HepG2 (cell line): Measurements from ENCODE around the gene SLC17A9. TPM values are rescaled to one million over a fixed set of nuclear protein-coding genes. Genes with fewer than 3 reads are reported as not detected.

Experiments
- ATAC-seq: fragments of 200-7000 bp; cut with Tn5 transposase; 3 replicates; pipeline ENCODE4 v1.9.1; 2020; ENCODE audit warnings: mild to moderate bottlenecking, moderate library complexity
- BruUV-seq: library from RNA; stranded (reverse); fragments of 400-500 nt; replicated peaks from 2 replicates; lab custom pipeline; 2021; lab: Mats Ljungman, UMichigan
- CTCF ChIA-PET: fragments of 300-600 bp; formaldehyde crosslinking; extraction: SDS; loops from one replicate; lab custom pipeline; 2021; ENCODE audit warnings: low total read pairs, inconsistent platforms, low intra/inter-chr PET ratio; lab: Yijun Ruan, JAX
- POLR2A ChIA-PET: fragments of 350-600 bp; sonication (Branson Sonifier 250); formaldehyde crosslinking; loops from one replicate; lab custom pipeline; 2020; ENCODE audit warnings: antibody characterized with exemption, inconsistent platforms; lab: Yijun Ruan, JAX
- DNase-seq: peaks from one replicate; pipeline ENCODE4 v3.0.0-alpha.2; 2015; ENCODE audit warnings: low spot score
- FAIRE-seq: peaks from 3 replicates; lab custom pipeline; 2011; peaks lifted over from hg19 to GRCh38; lab: Jason Lieb, UNC
- H2AFZ ChIP-seq: one replicate; pipeline ENCODE4 v1.6.1; 2011; ENCODE audit warnings: low read length, inconsistent platforms
- H3K27ac ChIP-seq: fragments of 300-600 bp; 3 replicates; pipeline ENCODE4 v1.8.0; 2011; ENCODE audit warnings: mixed run types, mild to moderate bottlenecking, mixed read lengths, low read length, inconsistent platforms; ENCODE audit not compliant: insufficient read depth; ENCODE audit errors: extremely low read length
- H3K27me3 ChIP-seq, 2 experiments: fragments of 200-600 bp in 1 of 2; 2 replicates in 1 of 2; 3 replicates in 1 of 2; pipeline versions ENCODE4 v1.6.0 to v1.8.0; 2011; ENCODE audit warnings: low read length in 2 of 2, mild to moderate bottlenecking in 2 of 2, moderate library complexity in 2 of 2, inconsistent platforms in 1 of 2; ENCODE audit not compliant: insufficient read depth in 2 of 2, control insufficient read depth in 1 of 2
- H3K36me3 ChIP-seq, 2 experiments: fragments of 200-600 bp in 1 of 2; replicated peaks in 1 of 2; 2 replicates in 1 of 2; 3 replicates in 1 of 2; pipeline versions ENCODE4 v1.5.1 to v1.8.0; 2011; ENCODE audit warnings: low read length in 2 of 2, inconsistent platforms in 1 of 2; ENCODE audit not compliant: insufficient read depth in 2 of 2, control insufficient read depth in 1 of 2
- H3K4me1 ChIP-seq: 2 replicates; pipeline ENCODE4 v1.5.1; 2012; ENCODE audit warnings: low read length, inconsistent platforms; ENCODE audit not compliant: insufficient read depth
- H3K4me2 ChIP-seq: 2 replicates; pipeline ENCODE4 v1.6.0; 2011; ENCODE audit warnings: low read depth, low read length, inconsistent platforms
- H3K4me3 ChIP-seq, 3 experiments: fragments of 200-600 bp in 1 of 3; sonication (generic), shearing (Covaris generic) in 1 of 3; replicated peaks in 1 of 3; 2 replicates each; pipeline ENCODE4 v1.5.1; 2011 to 2016; ENCODE audit warnings: low read length in 3 of 3, inconsistent platforms in 2 of 3, low read depth in 2 of 3, mild to moderate bottlenecking in 2 of 3, control low read depth in 1 of 3, mixed read lengths in 1 of 3; ENCODE audit not compliant: insufficient read depth in 1 of 3
- H3K79me2 ChIP-seq: one replicate; pipeline ENCODE4 v1.6.1; 2011; ENCODE audit warnings: low read length, inconsistent platforms; ENCODE audit not compliant: insufficient read depth
- H3K9ac ChIP-seq: 2 replicates; pipeline ENCODE4 v1.6.0; 2011; ENCODE audit warnings: mild to moderate bottlenecking, low read depth, low read length, inconsistent platforms; ENCODE audit not compliant: insufficient read depth
- H3K9me3 ChIP-seq: 2 replicates; pipeline ENCODE4 v1.5.1; 2012; ENCODE audit warnings: mild to moderate bottlenecking, low read length
- H4K20me1 ChIP-seq: 2 replicates; pipeline ENCODE4 v1.6.0; 2011; ENCODE audit warnings: inconsistent platforms, mild to moderate bottlenecking, low read length, moderate library complexity; ENCODE audit not compliant: insufficient read depth
- CENPX ChIP-seq: sonication (generic); formaldehyde crosslinking; IDR thresholded peaks from 2 replicates; pipeline ENCODE4 v1.9.0; 2021; ENCODE audit warnings: mild to moderate bottlenecking, missing genetic modification reagents, moderate library complexity
- EED ChIP-seq: sonication (generic); formaldehyde crosslinking; IDR thresholded peaks from 2 replicates; pipeline ENCODE4 v1.5.0; 2020; ENCODE audit warnings: mild to moderate bottlenecking, missing genetic modification reagents
- ETS1 ChIP-seq: sonication (generic); formaldehyde crosslinking; IDR thresholded peaks from 2 replicates; pipeline ENCODE4 v1.4.0; 2020; ENCODE audit warnings: missing genetic modification reagents
- GATA4 ChIP-seq: sonication (generic); IDR thresholded peaks from 2 replicates; pipeline ENCODE4 v1.6.1; 2016; ENCODE audit warnings: antibody characterized with exemption, low read depth, borderline replicate concordance
- GZF1 ChIP-seq: sonication (generic); formaldehyde crosslinking; IDR thresholded peaks from 2 replicates; pipeline ENCODE4 v1.5.1; 2020; ENCODE audit warnings: mild to moderate bottlenecking, missing genetic modification reagents
- HDAC1 ChIP-seq: sonication (generic); formaldehyde crosslinking; IDR thresholded peaks from 2 replicates; pipeline ENCODE4 v1.5.1; 2020; ENCODE audit warnings: mild to moderate bottlenecking, missing genetic modification reagents
- KDM6A ChIP-seq: IDR thresholded peaks from 2 replicates; pipeline ENCODE4 v1.6.1; 2016; ENCODE audit warnings: low read depth
- PHB2 ChIP-seq: fragments of 450-650 bp; IDR thresholded peaks from 2 replicates; pipeline ENCODE4 v1.6.1; 2018; ENCODE audit not compliant: partially characterized antibody
- POLR2G ChIP-seq: fragments of 200-400 bp; formaldehyde crosslinking; IDR thresholded peaks from 2 replicates; pipeline ENCODE4 v1.6.1; 2018; ENCODE audit warnings: mild to moderate bottlenecking, low read depth, low read length, moderate library complexity
- RBM39 ChIP-seq: fragments of 200-400 bp; formaldehyde crosslinking; IDR thresholded peaks from one replicate; pipeline ENCODE4 v1.6.1; 2018; ENCODE audit warnings: antibody characterized with exemption, mild to moderate bottlenecking, low read depth, low read length; ENCODE audit not compliant: poor library complexity, severe bottlenecking
- ZBTB37 ChIP-seq: sonication (generic); formaldehyde crosslinking; IDR thresholded peaks from 2 replicates; pipeline ENCODE4 v1.4.0; 2020; ENCODE audit warnings: mild to moderate bottlenecking, missing genetic modification reagents
- ZBTB8A ChIP-seq: sonication (generic); formaldehyde crosslinking; IDR thresholded peaks from 2 replicates; pipeline ENCODE4 v1.4.0; 2020; ENCODE audit warnings: mild to moderate bottlenecking, low read depth, missing genetic modification reagents, borderline replicate concordance
- ZMYM4 ChIP-seq: sonication (generic); formaldehyde crosslinking; IDR thresholded peaks from 2 replicates; pipeline ENCODE4 v1.8.1; 2023; ENCODE audit warnings: mild to moderate bottlenecking, missing genetic modification reagents
- ZNF205 ChIP-seq: IDR thresholded peaks from 2 replicates; pipeline ENCODE4 v1.6.1; 2018; ENCODE audit warnings: missing biosample characterization, missing genetic modification reagents
- ZNF563 ChIP-seq: sonication (generic); formaldehyde crosslinking; IDR thresholded peaks from 2 replicates; pipeline ENCODE4 v1.8.0; 2022; ENCODE audit warnings: mild to moderate bottlenecking, moderate library complexity, missing genetic modification reagents
- ZNF773 ChIP-seq: sonication (generic); formaldehyde crosslinking; IDR thresholded peaks from 2 replicates; pipeline ENCODE4 v1.4.0; 2020; ENCODE audit warnings: missing genetic modification reagents, borderline replicate concordance
- WGBS: methylation state at CpG from one replicate; pipeline ENCODE4 v1.1.6; 2017; ENCODE audit warnings: low lambda C conversion rate; 5-methylcytosine and 5-hydroxymethylcytosine counted together
- in situ Hi-C: cut with HindIII; loops from 2 replicates; pipeline ENCODE4 v1.10.0; 2017; ENCODE audit warnings: low pct_unique_long_range_greater_than_20kb; ENCODE audit not compliant: extremely low pct_ligation_motif_present
- intact Hi-C: fragments of 100-400 bp; cut with micrococcal nuclease; formaldehyde crosslinking; loops from one replicate; pipeline ENCODE4 v1.10.0; 2022; ENCODE audit not compliant: unreplicated experiment
- polyA plus RNA-seq, 8 experiments: library from polyadenylated mRNA; depleted of rRNA in 3 of 8; stranded (reverse) in 7 of 8; unstranded in 1 of 8; fragments of >200 nt; fragmentation: Illumina TruSeq in 4 of 8; extraction: Trizol in 4 of 8; gene quantifications; 2 replicates each; pipeline versions ENCODE4 v1.2.1 to v1.2.3, GENCODE V29; 2011 to 2016; ENCODE audit warnings: low read depth in 4 of 8, missing spikeins in 1 of 8, mixed read lengths in 1 of 8; ENCODE audit not compliant: insufficient read depth in 1 of 8
- total RNA-seq, 5 experiments: library from RNA; depleted of rRNA; stranded (reverse); fragments of >200 nt; fragmentation: Illumina TruSeq; extraction: Trizol; gene quantifications; 2 replicates each; pipeline ENCODE4 v1.2.3, GENCODE V29; 2016; ENCODE audit warnings: low read depth in 1 of 5
- TF ChIP-seq, protein P1 (sequence below): sonication (generic); formaldehyde crosslinking; conservative IDR thresholded peaks from 2 replicates; pipeline ENCODE4 v1.8.0; 2022; ENCODE audit warnings: low read depth, missing genetic modification reagents
- TF ChIP-seq, protein P2 (sequence below): sonication (generic); formaldehyde crosslinking; IDR thresholded peaks from 2 replicates; pipeline ENCODE4 v1.4.0; 2020; ENCODE audit warnings: missing genetic modification reagents; ENCODE audit errors: not compliant biosample characterization

The SLC17A9 gene
- total and polyA plus RNA-seq, 2 of the 13 experiments (the other 11 are each of a cell fraction or from before 2014, with no cell fraction given) = 110 to 191 TPM

DNA sequence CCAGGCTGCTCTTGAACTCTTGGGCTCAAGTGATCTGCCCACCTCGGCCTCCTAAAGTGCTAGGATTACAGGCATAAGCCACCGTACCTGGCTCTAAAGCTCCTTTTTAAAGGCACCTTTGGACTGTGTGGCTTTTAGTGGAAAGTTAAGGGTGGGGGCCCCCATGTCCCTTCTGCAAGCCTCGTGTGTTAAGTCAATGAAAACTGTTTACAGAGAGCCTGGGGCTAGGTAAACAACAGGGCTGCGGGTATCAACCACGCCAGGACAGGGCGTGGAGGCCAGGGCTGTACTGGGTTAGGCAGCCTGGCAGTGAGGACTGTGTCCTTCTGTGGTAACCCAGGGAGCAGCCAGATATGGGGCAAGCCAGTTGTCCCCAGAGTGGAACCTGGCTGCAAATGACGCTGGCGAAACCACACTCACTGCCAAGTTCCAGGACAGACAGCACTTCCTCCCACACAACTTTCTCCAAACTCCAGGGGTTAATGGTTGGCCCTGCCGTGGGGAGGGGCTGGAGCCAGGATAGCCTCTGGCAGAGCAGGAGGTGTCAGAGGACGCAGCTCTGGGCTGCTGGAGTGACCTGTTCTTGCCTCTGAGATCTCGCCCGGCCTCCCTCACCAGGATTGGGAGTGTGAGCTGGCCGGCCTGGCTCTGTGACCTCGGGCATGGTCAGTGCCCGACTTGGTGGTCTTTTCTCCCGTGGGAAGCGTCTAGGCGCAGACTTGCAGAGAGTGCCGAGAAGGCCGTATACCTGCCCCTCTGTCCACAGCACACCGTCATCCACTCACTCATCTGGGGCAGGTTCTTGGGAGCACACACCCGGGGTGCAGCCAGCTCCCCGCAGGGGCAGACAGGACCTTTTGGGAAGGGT is 3.2 kb downstream of the SLC17A9 start:
- in situ Hi-C loops = no loop called here
- Histone ChIP-seq H3K4me1 (peaks cover 61% of the 10 kb centered on the region), H3K27me3 (no peaks in the 10 kb centered on the region; a peak in 1 of 5 replicates), H3K36me3 (peaks cover 39 to 49% of the 10 kb centered on the region in 2 experiments), H4K20me1 (peaks cover 45% of the 10 kb centered on the region), H3K4me3 (peak overlapping the region in 2 of 3 experiments; percentile 4 to 95; a peak in 4 of 6 replicates), H3K9ac (peak overlapping the region; percentile 95), H3K9me3 (no peaks in the 10 kb centered on the region), H3K4me2 (peak overlapping the region; percentile 100), H3K79me2 (peaks cover 60% of the 10 kb centered on the region), H2AFZ (no peak overlapping the region), H3K27ac (peak overlapping the region; percentile 93)
- intact Hi-C loops = loop anchor here (1.0 to 2.0 kb wide), 4 partner anchors 17 to 83 kb away; partner anchors contain the start of gene GID8
- BruUV-seq = no TSS peak
- ChIA-PET CTCF (no interaction called here), POLR2A (interaction anchor here (0.6 to 8.8 kb wide), 16 partner anchors 10 to 288 kb away, joined by 3 to 205 read pairs (median 7); partner anchors contain the start of genes DIDO1, GID8, MRGBP and TCFL5)
- peak; percentile 98 for DNase-seq
- FAIRE-seq = peak; percentile 85
- ATAC-seq = peak; percentile 63
- WGBS = 49% methylated on average over 23 of the region's 23 CpGs
- TF ChIP-seq EED (peak; percentile 78; the same call in 1 of the 2 replicates), KDM6A (peak; percentile 100), ZNF773 (CRISPR knock-in tag) (no peak), PHB2 (no peak), RBM39 (peak; percentile 53), ZNF205 (CRISPR knock-in tag) (peak; percentile 96), HDAC1 (CRISPR knock-in tag) (peak; percentile 99), ZNF563 (CRISPR knock-in tag) (no peak; the same call in 1 of the 2 replicates), ZBTB37 (CRISPR knock-in tag) (peak; percentile 99), ETS1 (no peak), ZBTB8A (no peak), GATA4 (peak; percentile 32; the same call in 1 of the 2 replicates), CENPX (no peak), GZF1 (CRISPR knock-in tag) (no peak; the same call in 1 of the 2 replicates), ZMYM4 (CRISPR knock-in tag) (peak; percentile 87), POLR2G (peak; percentile 60; the same call in 1 of the 2 replicates)
- TF ChIP-seq, protein P1, sequence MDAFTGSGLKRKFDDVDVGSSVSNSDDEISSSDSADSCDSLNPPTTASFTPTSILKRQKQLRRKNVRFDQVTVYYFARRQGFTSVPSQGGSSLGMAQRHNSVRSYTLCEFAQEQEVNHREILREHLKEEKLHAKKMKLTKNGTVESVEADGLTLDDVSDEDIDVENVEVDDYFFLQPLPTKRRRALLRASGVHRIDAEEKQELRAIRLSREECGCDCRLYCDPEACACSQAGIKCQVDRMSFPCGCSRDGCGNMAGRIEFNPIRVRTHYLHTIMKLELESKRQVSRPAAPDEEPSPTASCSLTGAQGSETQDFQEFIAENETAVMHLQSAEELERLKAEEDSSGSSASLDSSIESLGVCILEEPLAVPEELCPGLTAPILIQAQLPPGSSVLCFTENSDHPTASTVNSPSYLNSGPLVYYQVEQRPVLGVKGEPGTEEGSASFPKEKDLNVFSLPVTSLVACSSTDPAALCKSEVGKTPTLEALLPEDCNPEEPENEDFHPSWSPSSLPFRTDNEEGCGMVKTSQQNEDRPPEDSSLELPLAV (CRISPR knock-in tag) = no peak
- TF ChIP-seq, protein P2, sequence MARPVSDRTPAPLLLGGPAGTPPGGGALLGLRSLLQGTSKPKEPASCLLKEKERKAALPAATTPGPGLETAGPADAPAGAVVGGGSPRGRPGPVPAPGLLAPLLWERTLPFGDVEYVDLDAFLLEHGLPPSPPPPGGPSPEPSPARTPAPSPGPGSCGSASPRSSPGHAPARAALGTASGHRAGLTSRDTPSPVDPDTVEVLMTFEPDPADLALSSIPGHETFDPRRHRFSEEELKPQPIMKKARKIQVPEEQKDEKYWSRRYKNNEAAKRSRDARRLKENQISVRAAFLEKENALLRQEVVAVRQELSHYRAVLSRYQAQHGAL (CRISPR knock-in tag) = no peak
